GM20000 (cell line): ENCODE results near the gene CMTM7.
A peak's percentile ranks its signal among the peaks of the same experiment; 100 is the strongest.
"Not testable (repeated sequence)": the region's sequence is repeated elsewhere in the genome, so short reads cannot be mapped to it uniquely, and the experiment has no call there.

Source experiments
- DNase-seq: peaks from one replicate; pipeline ENCODE4 v3.0.0; 2012; ENCODE audit warnings: low spot score
- CTCF ChIP-seq: IDR thresholded peaks from 2 replicates; pipeline ENCODE4 v1.5.1; 2012; ENCODE audit warnings: mild to moderate bottlenecking, control low read depth; ENCODE audit errors: extremely low read depth, missing control alignments

Gene CMTM7

GRCh38 chr3:32432711-32433530, 41.3 kb downstream of the CMTM7 start:
- DNase-seq, result peak; percentile 55
- no peak for TF ChIP-seq CTCF

GRCh38 chr3:32434206-32434605, 42.6 kb downstream of the CMTM7 start:
- DNase-seq, result no peak

GRCh38 chr3:32435911-32436815, 44.5 kb downstream of the CMTM7 start:
- no peak for DNase-seq
- no peak for TF ChIP-seq CTCF

More at GRCh38 chr3:32434206-32434605, 42.6 kb downstream of the CMTM7 start:
- no peak for TF ChIP-seq CTCF

GRCh38 chr3:32436816-32437189, 45.1 kb downstream of the CMTM7 start:
- DNase-seq, result no peak
- no peak for TF ChIP-seq CTCF

- no peak for TF ChIP-seq CTCF
- no peak for DNase-seq
Measured at GRCh38 chr3:32437896-32438295, 46.2 kb downstream of the CMTM7 start.

GRCh38 chr3:32438596-32439344, 47.1 kb downstream of the CMTM7 start:
- peak; percentile 79 for DNase-seq
- TF ChIP-seq CTCF, result no peak

- not testable (repeated sequence) for DNase-seq
Measured at GRCh38 chr3:32439421-32439820, 47.8 kb downstream of the CMTM7 start.
